ENCODE results near the gene PFKM. TPM values are rescaled to one million over a fixed set of nuclear protein-coding genes. Genes with fewer than 3 reads are reported as not detected.
"Not testable (repeated sequence)": the region's sequence is repeated elsewhere in the genome, so short reads cannot be mapped to it uniquely, and the experiment has no call there.

The PFKM gene
- total and polyA plus RNA-seq, 4 donors = 4.5 to 23.9 (median 5.8) TPM

DNA sequence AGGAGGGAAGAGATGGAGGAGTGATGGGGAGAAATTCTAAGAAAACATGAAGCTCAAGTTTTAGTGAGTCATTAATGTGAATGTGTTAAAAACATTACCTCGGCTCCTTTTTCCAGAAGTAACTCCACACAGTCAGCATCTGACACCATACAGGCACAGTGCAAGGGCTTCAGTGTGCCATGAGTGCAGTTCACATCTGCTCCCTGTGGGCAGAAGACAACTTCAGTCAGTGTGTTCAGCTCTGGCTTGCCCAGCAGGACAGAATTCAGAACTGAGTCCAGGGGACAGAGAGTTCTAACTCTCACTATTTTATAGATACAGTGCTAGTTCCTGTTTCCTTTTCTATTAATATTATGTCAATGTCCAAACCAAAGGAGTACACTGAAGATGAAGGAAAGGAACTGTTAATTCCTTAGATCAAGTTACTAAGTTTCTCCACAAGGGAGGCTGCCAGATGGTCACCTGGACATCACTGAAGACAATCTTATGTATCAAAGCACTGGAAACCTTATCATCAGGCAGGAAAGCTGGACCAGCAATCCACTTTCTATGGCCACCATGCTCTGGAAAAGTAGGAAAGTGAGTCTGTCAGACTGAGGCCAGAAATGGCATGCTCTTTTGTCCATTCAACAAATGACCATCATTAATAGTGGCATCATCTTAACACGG is 32.1 kb downstream of the PFKM start:
- H3K27me3 ChIP-seq (ENCODE audit: control insufficient read depth in 4 of 4, insufficient read depth in 4 of 4, low read length in 3 of 4) = no peaks in the 10 kb centered on the region
- 94% methylated on average over 2 of the region's 2 CpGs for WGBS
- TF ChIP-seq FOXA1 (IDR thresholded peaks at IDR 0.05) (no peak), FOXA2 (IDR thresholded peaks at IDR 0.05) (no peak), HNF4G (IDR thresholded peaks at IDR 0.05) (no peak), RXRA (IDR thresholded peaks at IDR 0.05) (no peak), NR2F2 (IDR thresholded peaks at IDR 0.05) (no peak), YY1 (IDR thresholded peaks at IDR 0.05) (no peak), TAF1 (conservative IDR thresholded peaks at IDR 0.05) (no peak), EGR1 (IDR thresholded peaks at IDR 0.05; ENCODE audit: low read depth in 2 of 2) (no peak), JUND (IDR thresholded peaks at IDR 0.05) (no peak), GABPA (IDR thresholded peaks at IDR 0.05 in 1 of 2, conservative IDR thresholded peaks at IDR 0.05 in 1 of 2) (no peak), HNF4A (conservative IDR thresholded peaks at IDR 0.05) (no peak), SP1 (IDR thresholded peaks at IDR 0.05) (no peak), RAD21 (IDR thresholded peaks at IDR 0.05) (no peak)
- TF ChIP-seq, protein P1, sequence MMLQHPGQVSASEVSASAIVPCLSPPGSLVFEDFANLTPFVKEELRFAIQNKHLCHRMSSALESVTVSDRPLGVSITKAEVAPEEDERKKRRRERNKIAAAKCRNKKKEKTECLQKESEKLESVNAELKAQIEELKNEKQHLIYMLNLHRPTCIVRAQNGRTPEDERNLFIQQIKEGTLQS (IDR thresholded peaks at IDR 0.05) = no peak
- TF ChIP-seq, protein P2, sequence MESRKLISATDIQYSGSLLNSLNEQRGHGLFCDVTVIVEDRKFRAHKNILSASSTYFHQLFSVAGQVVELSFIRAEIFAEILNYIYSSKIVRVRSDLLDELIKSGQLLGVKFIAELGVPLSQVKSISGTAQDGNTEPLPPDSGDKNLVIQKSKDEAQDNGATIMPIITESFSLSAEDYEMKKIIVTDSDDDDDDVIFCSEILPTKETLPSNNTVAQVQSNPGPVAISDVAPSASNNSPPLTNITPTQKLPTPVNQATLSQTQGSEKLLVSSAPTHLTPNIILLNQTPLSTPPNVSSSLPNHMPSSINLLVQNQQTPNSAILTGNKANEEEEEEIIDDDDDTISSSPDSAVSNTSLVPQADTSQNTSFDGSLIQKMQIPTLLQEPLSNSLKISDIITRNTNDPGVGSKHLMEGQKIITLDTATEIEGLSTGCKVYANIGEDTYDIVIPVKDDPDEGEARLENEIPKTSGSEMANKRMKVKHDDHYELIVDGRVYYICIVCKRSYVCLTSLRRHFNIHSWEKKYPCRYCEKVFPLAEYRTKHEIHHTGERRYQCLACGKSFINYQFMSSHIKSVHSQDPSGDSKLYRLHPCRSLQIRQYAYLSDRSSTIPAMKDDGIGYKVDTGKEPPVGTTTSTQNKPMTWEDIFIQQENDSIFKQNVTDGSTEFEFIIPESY (IDR thresholded peaks at IDR 0.05) = no peak
- TF ChIP-seq, protein P3, sequence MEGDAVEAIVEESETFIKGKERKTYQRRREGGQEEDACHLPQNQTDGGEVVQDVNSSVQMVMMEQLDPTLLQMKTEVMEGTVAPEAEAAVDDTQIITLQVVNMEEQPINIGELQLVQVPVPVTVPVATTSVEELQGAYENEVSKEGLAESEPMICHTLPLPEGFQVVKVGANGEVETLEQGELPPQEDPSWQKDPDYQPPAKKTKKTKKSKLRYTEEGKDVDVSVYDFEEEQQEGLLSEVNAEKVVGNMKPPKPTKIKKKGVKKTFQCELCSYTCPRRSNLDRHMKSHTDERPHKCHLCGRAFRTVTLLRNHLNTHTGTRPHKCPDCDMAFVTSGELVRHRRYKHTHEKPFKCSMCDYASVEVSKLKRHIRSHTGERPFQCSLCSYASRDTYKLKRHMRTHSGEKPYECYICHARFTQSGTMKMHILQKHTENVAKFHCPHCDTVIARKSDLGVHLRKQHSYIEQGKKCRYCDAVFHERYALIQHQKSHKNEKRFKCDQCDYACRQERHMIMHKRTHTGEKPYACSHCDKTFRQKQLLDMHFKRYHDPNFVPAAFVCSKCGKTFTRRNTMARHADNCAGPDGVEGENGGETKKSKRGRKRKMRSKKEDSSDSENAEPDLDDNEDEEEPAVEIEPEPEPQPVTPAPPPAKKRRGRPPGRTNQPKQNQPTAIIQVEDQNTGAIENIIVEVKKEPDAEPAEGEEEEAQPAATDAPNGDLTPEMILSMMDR (IDR thresholded peaks at IDR 0.05; ENCODE audit: low read depth, low read length, missing input control) = no peak
- TF ChIP-seq, protein P4, sequence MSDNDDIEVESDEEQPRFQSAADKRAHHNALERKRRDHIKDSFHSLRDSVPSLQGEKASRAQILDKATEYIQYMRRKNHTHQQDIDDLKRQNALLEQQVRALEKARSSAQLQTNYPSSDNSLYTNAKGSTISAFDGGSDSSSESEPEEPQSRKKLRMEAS (IDR thresholded peaks at IDR 0.05) = no peak
- TF ChIP-seq, protein P5, sequence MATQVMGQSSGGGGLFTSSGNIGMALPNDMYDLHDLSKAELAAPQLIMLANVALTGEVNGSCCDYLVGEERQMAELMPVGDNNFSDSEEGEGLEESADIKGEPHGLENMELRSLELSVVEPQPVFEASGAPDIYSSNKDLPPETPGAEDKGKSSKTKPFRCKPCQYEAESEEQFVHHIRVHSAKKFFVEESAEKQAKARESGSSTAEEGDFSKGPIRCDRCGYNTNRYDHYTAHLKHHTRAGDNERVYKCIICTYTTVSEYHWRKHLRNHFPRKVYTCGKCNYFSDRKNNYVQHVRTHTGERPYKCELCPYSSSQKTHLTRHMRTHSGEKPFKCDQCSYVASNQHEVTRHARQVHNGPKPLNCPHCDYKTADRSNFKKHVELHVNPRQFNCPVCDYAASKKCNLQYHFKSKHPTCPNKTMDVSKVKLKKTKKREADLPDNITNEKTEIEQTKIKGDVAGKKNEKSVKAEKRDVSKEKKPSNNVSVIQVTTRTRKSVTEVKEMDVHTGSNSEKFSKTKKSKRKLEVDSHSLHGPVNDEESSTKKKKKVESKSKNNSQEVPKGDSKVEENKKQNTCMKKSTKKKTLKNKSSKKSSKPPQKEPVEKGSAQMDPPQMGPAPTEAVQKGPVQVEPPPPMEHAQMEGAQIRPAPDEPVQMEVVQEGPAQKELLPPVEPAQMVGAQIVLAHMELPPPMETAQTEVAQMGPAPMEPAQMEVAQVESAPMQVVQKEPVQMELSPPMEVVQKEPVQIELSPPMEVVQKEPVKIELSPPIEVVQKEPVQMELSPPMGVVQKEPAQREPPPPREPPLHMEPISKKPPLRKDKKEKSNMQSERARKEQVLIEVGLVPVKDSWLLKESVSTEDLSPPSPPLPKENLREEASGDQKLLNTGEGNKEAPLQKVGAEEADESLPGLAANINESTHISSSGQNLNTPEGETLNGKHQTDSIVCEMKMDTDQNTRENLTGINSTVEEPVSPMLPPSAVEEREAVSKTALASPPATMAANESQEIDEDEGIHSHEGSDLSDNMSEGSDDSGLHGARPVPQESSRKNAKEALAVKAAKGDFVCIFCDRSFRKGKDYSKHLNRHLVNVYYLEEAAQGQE (IDR thresholded peaks at IDR 0.05) = no peak
- no peak overlapping the region for H3K27ac ChIP-seq (ENCODE audit: low read depth in 1 of 2, low read length in 2 of 2)
- no peak overlapping the region for H3K9ac ChIP-seq (ENCODE audit: low read depth in 1 of 2, low read length in 2 of 2)
- DNase-seq (ENCODE audit: low spot score) = no peak
- H3K4me3 ChIP-seq (ENCODE audit: low read depth in 1 of 3, low read length in 3 of 3) = no peak overlapping the region
- H3K9me3 ChIP-seq (ENCODE audit: control insufficient read depth in 4 of 4, low read length in 3 of 4) = no peaks in the 10 kb centered on the region
- peaks cover 6 to 45% (median 42%) of the 10 kb centered on the region in 4 donors for H3K36me3 ChIP-seq (ENCODE audit: control insufficient read depth in 4 of 4, insufficient read depth in 3 of 4, low read depth in 1 of 4, low read length in 3 of 4)
- peaks cover 0 to 3% (median 2%) of the 10 kb centered on the region in 4 donors for H3K4me1 ChIP-seq (ENCODE audit: control insufficient read depth in 4 of 4, insufficient read depth in 4 of 4, low read length in 3 of 4)

DNA sequence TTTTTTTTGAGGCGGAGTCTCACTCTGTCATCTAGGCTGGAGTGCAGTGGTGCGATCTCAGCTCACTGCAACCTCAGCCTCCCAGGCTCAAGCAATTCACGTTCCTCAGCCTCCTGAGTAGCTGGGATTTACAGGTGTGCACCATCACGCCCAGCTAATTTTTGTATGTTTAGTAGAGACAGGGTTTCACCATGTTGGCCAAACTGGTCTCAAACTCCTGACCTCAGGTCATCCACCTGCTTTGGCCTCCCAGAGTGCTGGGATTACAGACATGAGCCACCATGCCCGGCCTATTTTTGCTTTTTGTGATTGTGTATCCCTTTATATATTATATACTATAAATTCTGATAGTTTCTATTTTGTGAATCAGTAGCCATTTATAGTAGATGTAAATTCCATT is 36.6 kb downstream of the PFKM start:
- H3K4me1 ChIP-seq (ENCODE audit: control insufficient read depth in 4 of 4, insufficient read depth in 4 of 4, low read length in 3 of 4); H3K27me3 ChIP-seq (ENCODE audit: control insufficient read depth in 4 of 4, insufficient read depth in 4 of 4, low read length in 3 of 4); H3K4me3 ChIP-seq (ENCODE audit: low read depth in 1 of 3, low read length in 3 of 3); H3K9me3 ChIP-seq (ENCODE audit: control insufficient read depth in 4 of 4, low read length in 3 of 4); H3K27ac ChIP-seq (ENCODE audit: low read depth in 1 of 2, low read length in 2 of 2); H3K9ac ChIP-seq (ENCODE audit: low read depth in 1 of 2, low read length in 2 of 2); DNase-seq (ENCODE audit: low spot score): not testable (repeated sequence)
- 97% methylated on average over 5 of the region's 5 CpGs for WGBS
- peaks cover 5 to 21% (median 18%) of the 10 kb centered on the region in 4 donors for H3K36me3 ChIP-seq (ENCODE audit: control insufficient read depth in 4 of 4, insufficient read depth in 3 of 4, low read depth in 1 of 4, low read length in 3 of 4)
